Stimulated activated CD4-positive, alpha-beta T cell treated with anti-CD3 and anti-CD28 coated beads, Interleukin-12 subunit alpha, Interleukin-12 subunit beta, amount 100 ng/mL, for 48 hours (primary cell): Measurements from ENCODE around the gene EIF4E1B.

Experiments
- DNase-seq, 3 donors: peaks; one replicate each; pipeline ENCODE4 v3.0.0-alpha.2; 2020; ENCODE audit warnings: low read depth in 2 of 3, low spot score in 1 of 3

EIF4E1B gene

GRCh38 chr5:176625966-176626875 lies 4.3 kb upstream of the EIF4E1B start:
- no peak for DNase-seq

GRCh38 chr5:176626876-176627236 lies 3.6 kb upstream of the EIF4E1B start:
- DNase-seq = no peak

GRCh38 chr5:176627582-176627981 lies 2.9 kb upstream of the EIF4E1B start:
- DNase-seq = no peak

GRCh38 chr5:176628406-176629228 lies 1.9 kb upstream of the EIF4E1B start:
- DNase-seq = no peak

- DNase-seq = no peak
Measured at GRCh38 chr5:176629317-176629852, 1.1 kb upstream of the EIF4E1B start.

GRCh38 chr5:176630681-176631222 lies 277 bp downstream of the EIF4E1B start:
- DNase-seq = no peak

- DNase-seq = no peak
Measured at GRCh38 chr5:176631383-176632200, 1.1 kb downstream of the EIF4E1B start.

GRCh38 chr5:176632745-176633144 lies 2.3 kb downstream of the EIF4E1B start:
- DNase-seq = no peak

- no peak for DNase-seq
Measured at GRCh38 chr5:176633598-176633997, 3.1 kb downstream of the EIF4E1B start.

- DNase-seq = no peak
Measured at GRCh38 chr5:176636426-176636825, 6.0 kb downstream of the EIF4E1B start.

GRCh38 chr5:176637556-176637955 lies 7.1 kb downstream of the EIF4E1B start:
- DNase-seq = no peak

GRCh38 chr5:176638437-176638836 lies 8.0 kb downstream of the EIF4E1B start:
- DNase-seq = no peak

GRCh38 chr5:176639208-176639607 lies 8.7 kb downstream of the EIF4E1B start:
- DNase-seq = no peak

GRCh38 chr5:176639981-176640380 lies 9.5 kb downstream of the EIF4E1B start:
- no peak for DNase-seq

- DNase-seq = no peak
Measured at GRCh38 chr5:176640616-176641015, 10.1 kb downstream of the EIF4E1B start.

GRCh38 chr5:176642675-176643490 lies 12.4 kb downstream of the EIF4E1B start:
- DNase-seq = no peak

GRCh38 chr5:176643491-176644219 lies 13.2 kb downstream of the EIF4E1B start:
- no peak for DNase-seq

GRCh38 chr5:176644294-176644693 lies 13.8 kb downstream of the EIF4E1B start:
- DNase-seq = no peak
